Glutamatergic neuron (in vitro differentiated cells): ENCODE results near the gene FAM98B. TPM values are rescaled to one million over a fixed set of nuclear protein-coding genes. Genes with fewer than 3 reads are reported as not detected.

Experiments used
- DNase-seq: peaks from one replicate; pipeline ENCODE4 v3.0.0; 2022
- H3K27ac Mint-ChIP-seq: one replicate; pipeline ENCODE4 v1.8.0; 2020; ENCODE audit warnings: mild to moderate bottlenecking, mixed read lengths, inconsistent platforms; ENCODE audit not compliant: unreplicated experiment
- H3K27me3 Mint-ChIP-seq: one replicate; pipeline ENCODE4 v1.8.0; 2020; ENCODE audit warnings: mild to moderate bottlenecking, moderate library complexity, mixed read lengths, inconsistent platforms; ENCODE audit not compliant: unreplicated experiment
- H3K36me3 Mint-ChIP-seq: one replicate; pipeline ENCODE4 v1.8.0; 2020; ENCODE audit warnings: mild to moderate bottlenecking, mixed read lengths, inconsistent platforms; ENCODE audit not compliant: unreplicated experiment
- H3K4me1 Mint-ChIP-seq: one replicate; pipeline ENCODE4 v1.8.0; 2020; ENCODE audit warnings: mild to moderate bottlenecking, low read depth, mixed read lengths, inconsistent platforms; ENCODE audit not compliant: unreplicated experiment
- H3K4me3 Mint-ChIP-seq: one replicate; pipeline ENCODE4 v1.8.0; 2020; ENCODE audit warnings: mild to moderate bottlenecking, mixed read lengths, inconsistent platforms; ENCODE audit not compliant: unreplicated experiment
- H3K9me3 Mint-ChIP-seq: one replicate; pipeline ENCODE4 v1.8.0; 2020; ENCODE audit warnings: mild to moderate bottlenecking, moderate library complexity, mixed read lengths, inconsistent platforms; ENCODE audit not compliant: unreplicated experiment
- total RNA-seq: library from RNA; stranded (reverse); fragmentation: NEBNext Ultra II Directional; extraction: Animal tissue kit (Norgen Biotek cat#: 25700); gene quantifications from one replicate; pipeline ENCODE4 v1.2.1, GENCODE V29; 2021; ENCODE audit not compliant: unreplicated experiment
- TF ChIP-seq, protein P1 (sequence below): fragments of 200-600 bp; sonication (generic); IDR thresholded peaks from one replicate; pipeline ENCODE4 v1.5.0; 2021; ENCODE audit not compliant: partially characterized antibody, unreplicated experiment

Gene FAM98B
- total RNA-seq, 1 donor from 2014 or later: 19.9 TPM

DNA sequence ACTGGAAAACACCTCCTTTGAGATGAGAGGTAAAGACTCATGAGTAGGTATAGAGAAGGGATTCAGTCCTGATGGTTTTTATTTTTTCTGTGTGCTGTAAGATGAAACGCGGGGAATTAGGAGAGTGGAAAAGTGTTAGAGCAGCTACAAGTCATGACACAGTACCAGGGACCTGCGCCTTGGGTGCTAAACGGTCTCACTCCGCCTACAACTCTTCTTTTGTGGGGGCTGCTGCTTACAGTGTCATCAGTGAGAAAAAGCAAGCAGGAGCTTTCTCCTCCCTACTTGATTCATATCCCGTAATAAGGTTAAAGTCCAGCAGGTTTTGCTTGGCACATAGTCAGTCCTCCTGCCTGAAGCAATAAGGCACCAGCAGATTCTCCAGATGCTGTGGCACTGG is 71.6 kb downstream of the FAM98B start:
- Mint-ChIP-seq H3K27me3 (peaks cover 5% of the 10 kb centered on the region), H3K4me1 (no peaks in the 10 kb centered on the region), H3K4me3 (no peak overlapping the region), H3K27ac (no peak overlapping the region), H3K36me3 (no peaks in the 10 kb centered on the region), H3K9me3 (peaks cover 1% of the 10 kb centered on the region)
- TF ChIP-seq, protein P1, sequence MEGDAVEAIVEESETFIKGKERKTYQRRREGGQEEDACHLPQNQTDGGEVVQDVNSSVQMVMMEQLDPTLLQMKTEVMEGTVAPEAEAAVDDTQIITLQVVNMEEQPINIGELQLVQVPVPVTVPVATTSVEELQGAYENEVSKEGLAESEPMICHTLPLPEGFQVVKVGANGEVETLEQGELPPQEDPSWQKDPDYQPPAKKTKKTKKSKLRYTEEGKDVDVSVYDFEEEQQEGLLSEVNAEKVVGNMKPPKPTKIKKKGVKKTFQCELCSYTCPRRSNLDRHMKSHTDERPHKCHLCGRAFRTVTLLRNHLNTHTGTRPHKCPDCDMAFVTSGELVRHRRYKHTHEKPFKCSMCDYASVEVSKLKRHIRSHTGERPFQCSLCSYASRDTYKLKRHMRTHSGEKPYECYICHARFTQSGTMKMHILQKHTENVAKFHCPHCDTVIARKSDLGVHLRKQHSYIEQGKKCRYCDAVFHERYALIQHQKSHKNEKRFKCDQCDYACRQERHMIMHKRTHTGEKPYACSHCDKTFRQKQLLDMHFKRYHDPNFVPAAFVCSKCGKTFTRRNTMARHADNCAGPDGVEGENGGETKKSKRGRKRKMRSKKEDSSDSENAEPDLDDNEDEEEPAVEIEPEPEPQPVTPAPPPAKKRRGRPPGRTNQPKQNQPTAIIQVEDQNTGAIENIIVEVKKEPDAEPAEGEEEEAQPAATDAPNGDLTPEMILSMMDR: no peak
- no peak for DNase-seq

DNA sequence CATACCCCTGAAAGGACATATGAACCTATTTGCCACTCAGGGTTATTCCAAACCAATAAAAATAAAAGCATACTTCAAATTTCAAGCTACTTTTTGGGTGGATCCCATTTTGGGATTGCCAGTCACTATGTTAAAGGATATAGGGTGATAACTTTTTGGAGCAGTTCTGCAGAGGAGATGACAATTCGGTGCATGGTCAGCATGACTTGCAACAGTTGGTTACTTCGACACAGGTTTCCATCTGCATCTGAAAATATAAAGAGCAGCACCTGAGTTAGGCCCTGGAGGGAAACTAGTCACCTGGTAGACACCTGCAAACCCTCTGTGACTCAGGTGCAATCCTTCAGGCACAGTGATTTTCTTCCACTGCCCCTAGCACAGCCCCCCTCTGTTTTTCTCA is 72.2 kb downstream of the FAM98B start:
- Mint-ChIP-seq H3K4me1 (no peaks in the 10 kb centered on the region), H3K27me3 (peaks cover 5% of the 10 kb centered on the region), H3K9me3 (peaks cover 1% of the 10 kb centered on the region), H3K27ac (no peak overlapping the region), H3K4me3 (no peak overlapping the region), H3K36me3 (no peaks in the 10 kb centered on the region)
- no peak for DNase-seq
- TF ChIP-seq, protein P1: no peak

DNA sequence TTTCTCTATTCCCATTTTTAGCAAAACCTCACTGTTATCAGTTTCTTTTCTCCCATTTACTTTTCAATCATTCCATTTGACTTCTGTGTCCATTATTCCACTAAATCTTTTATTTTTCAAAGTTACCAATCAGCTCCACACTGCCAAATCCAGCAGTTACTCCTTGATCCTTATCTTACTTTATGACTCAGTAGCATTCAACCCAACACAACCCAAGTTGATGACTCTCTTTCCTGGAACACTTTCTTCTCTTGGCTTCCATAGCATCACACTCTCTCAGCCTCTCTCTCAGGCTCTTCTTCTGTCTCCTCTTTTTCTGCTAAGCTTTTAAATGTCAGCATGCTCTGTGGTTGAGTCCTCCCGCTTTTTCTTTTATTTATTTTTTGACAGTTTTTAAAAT is 74.4 kb downstream of the FAM98B start:
- Mint-ChIP-seq H3K36me3 (no peaks in the 10 kb centered on the region), H3K9me3 (peaks cover 1% of the 10 kb centered on the region), H3K27me3 (peaks cover 3% of the 10 kb centered on the region), H3K4me3 (no peak overlapping the region), H3K27ac (no peak overlapping the region), H3K4me1 (no peaks in the 10 kb centered on the region)
- no peak for DNase-seq
- TF ChIP-seq, protein P1: no peak

DNA sequence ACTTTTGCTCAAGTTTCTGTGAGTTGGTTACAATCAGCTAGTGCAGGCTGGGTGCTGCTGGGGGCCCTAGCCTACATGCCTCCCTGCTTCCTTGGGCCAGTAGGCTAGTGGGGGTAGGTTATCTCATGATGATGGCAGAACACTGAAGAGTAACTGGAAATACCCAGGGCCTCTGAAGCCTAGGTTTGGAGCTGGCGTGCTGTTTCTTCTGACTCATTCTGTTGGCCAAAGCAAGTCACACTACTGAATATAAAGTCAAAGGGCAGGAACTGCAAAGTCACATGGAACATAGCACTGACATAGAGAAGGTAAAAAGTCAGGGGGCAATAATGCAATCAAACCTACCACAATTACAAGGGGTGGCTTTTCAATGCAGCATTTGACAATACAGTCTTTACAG is 76.2 kb downstream of the FAM98B start:
- TF ChIP-seq, protein P1: no peak
- no peaks in the 10 kb centered on the region for H3K36me3 Mint-ChIP-seq
- H3K27me3 Mint-ChIP-seq: peaks cover 3% of the 10 kb centered on the region
- H3K4me1 Mint-ChIP-seq: no peaks in the 10 kb centered on the region
- no peak for DNase-seq
- H3K27ac Mint-ChIP-seq: no peak overlapping the region
- peaks cover 1% of the 10 kb centered on the region for H3K9me3 Mint-ChIP-seq
- no peak overlapping the region for H3K4me3 Mint-ChIP-seq

DNA sequence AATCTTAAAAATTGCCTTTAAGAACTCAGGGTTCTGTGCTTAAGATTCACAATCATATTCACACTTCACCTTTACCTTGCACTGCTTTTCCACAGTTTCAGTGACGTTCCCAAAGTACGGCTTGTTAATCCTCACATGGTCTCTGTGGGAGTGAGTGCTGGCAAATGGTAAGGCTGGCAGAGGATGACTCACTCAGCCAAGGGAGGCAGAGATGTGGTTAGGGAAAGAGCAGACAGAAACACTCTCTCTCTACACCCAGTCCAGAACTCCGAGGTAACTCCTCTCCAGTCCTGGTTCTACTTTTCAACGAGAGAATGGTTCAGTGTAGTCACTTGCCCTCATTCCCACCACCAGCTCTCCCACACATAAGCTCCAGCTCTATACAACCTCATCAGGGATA is 77.6 kb downstream of the FAM98B start:
- DNase-seq: no peak
- H3K4me1 Mint-ChIP-seq: no peaks in the 10 kb centered on the region
- peaks cover 3% of the 10 kb centered on the region for H3K9me3 Mint-ChIP-seq
- H3K4me3 Mint-ChIP-seq: no peak overlapping the region
- TF ChIP-seq, protein P1: no peak
- H3K27me3 Mint-ChIP-seq: peaks cover 3% of the 10 kb centered on the region
- no peaks in the 10 kb centered on the region for H3K36me3 Mint-ChIP-seq
- H3K27ac Mint-ChIP-seq: no peak overlapping the region
